Esophagus muscularis mucosa (tissue), 3 donors: ENCODE results near the gene NAIF1.

ENCODE experiments used
- CTCF ChIP-seq, 3 experiments: fragments of 200-600 bp in 2 of 3; fragments of 450-650 bp in 1 of 3; sonication (generic) in 2 of 3; IDR thresholded peaks; one replicate each; pipeline ENCODE4 v1.5.1; 2017 to 2019; ENCODE audit warnings: antibody characterized with exemption in 3 of 3, mild to moderate bottlenecking in 2 of 3, moderate library complexity in 1 of 3
- POLR2AphosphoS5 ChIP-seq, 2 donors: sonication (generic); formaldehyde crosslinking; IDR thresholded peaks; one replicate each; pipeline ENCODE4 v1.6.1; 2017; ENCODE audit warnings: antibody characterized with exemption in 2 of 2

DNA sequence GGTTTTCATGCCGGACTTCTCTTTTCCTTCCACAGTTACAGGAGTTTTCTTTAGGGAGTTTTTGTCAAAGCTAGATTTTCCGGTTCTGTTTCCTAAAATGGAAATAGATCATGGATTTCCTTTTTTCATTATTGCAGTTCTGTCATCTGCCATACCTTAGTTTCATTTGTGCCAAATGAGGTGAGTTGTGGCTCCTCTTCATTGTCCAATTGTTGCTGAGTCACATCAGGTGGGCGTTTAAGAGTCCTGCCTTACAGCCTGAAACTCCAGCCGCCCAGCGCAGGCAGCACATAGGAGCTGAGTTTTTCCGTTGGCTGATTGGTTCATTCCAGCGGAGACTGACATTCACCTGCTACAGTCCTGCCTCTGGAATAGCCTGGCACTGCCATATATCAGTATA, 15.0 kb upstream of the NAIF1 start:
- TF ChIP-seq CTCF (IDR thresholded peaks at IDR 0.05) (no peak), POLR2AphosphoS5 (IDR thresholded peaks at IDR 0.05) (peak in 1 of 2 donors; percentile 47)
